HepG2 (cell line): ENCODE measurements around the gene RASL10A. TPM values are rescaled to one million over a fixed set of nuclear protein-coding genes. Genes with fewer than 3 reads are reported as not detected.

Experiments used
- IKZF1 ChIP-seq: fragments of 450-650 bp; IDR thresholded peaks from 2 replicates; pipeline ENCODE4 v1.7.1; 2016
- KAT8 ChIP-seq: IDR thresholded peaks from 2 replicates; pipeline ENCODE4 v1.6.1; 2016; ENCODE audit warnings: missing genetic modification reagents, missing compliant biosample characterization
- KMT2A ChIP-seq: sonication (generic); formaldehyde crosslinking; IDR thresholded peaks from 2 replicates; pipeline ENCODE4 v1.4.0; 2020; ENCODE audit warnings: missing genetic modification reagents
- MED1 ChIP-seq: sonication (generic); formaldehyde crosslinking; IDR thresholded peaks from 2 replicates; pipeline ENCODE4 v1.4.0; 2020; ENCODE audit warnings: missing genetic modification reagents
- NFE2L1 ChIP-seq: sonication (generic); formaldehyde crosslinking; IDR thresholded peaks from 2 replicates; pipeline ENCODE4 v1.4.0; 2020; ENCODE audit warnings: missing genetic modification reagents, mild to moderate bottlenecking, borderline replicate concordance
- NKX3-1 ChIP-seq: sonication (generic); formaldehyde crosslinking; IDR thresholded peaks from 2 replicates; pipeline ENCODE4 v1.5.0; 2020; ENCODE audit warnings: missing genetic modification reagents
- NR2F1 ChIP-seq, 2 experiments: fragments of 450-650 bp in 1 of 2; formaldehyde crosslinking in 1 of 2; IDR thresholded peaks; 2 replicates each; pipeline versions ENCODE4 v1.5.0 to v1.6.1; 2016 to 2020; ENCODE audit warnings: mild to moderate bottlenecking in 1 of 2, missing compliant biosample characterization in 1 of 2, missing genetic modification reagents in 1 of 2, moderate library complexity in 1 of 2
- PTBP1 ChIP-seq: fragments of 200-400 bp; formaldehyde crosslinking; IDR thresholded peaks from 2 replicates; pipeline ENCODE4 v1.6.1; 2018; ENCODE audit warnings: low read length, low read depth; ENCODE audit not compliant: poor library complexity, severe bottlenecking
- SMAD1 ChIP-seq: sonication (generic); formaldehyde crosslinking; IDR thresholded peaks from 2 replicates; pipeline ENCODE4 v1.4.0; 2020; ENCODE audit warnings: missing genetic modification reagents, low read depth, mild to moderate bottlenecking, borderline replicate concordance
- ZNF530 ChIP-seq: sonication (generic); formaldehyde crosslinking; IDR thresholded peaks from 2 replicates; pipeline ENCODE4 v1.5.0; 2020; ENCODE audit warnings: low read depth, mild to moderate bottlenecking, missing genetic modification reagents
- ZNF615 ChIP-seq: sonication (generic); formaldehyde crosslinking; IDR thresholded peaks from 2 replicates; pipeline ENCODE4 v1.5.0; 2020; ENCODE audit warnings: mild to moderate bottlenecking, missing genetic modification reagents, borderline replicate concordance
- ZNF619 ChIP-seq: sonication (generic); formaldehyde crosslinking; IDR thresholded peaks from 2 replicates; pipeline ENCODE4 v1.4.0; 2020; ENCODE audit warnings: mild to moderate bottlenecking, missing genetic modification reagents
- ZNF672 ChIP-seq: sonication (generic); formaldehyde crosslinking; IDR thresholded peaks from 2 replicates; pipeline ENCODE4 v1.8.1; 2022; ENCODE audit warnings: missing genetic modification reagents
- polyA plus RNA-seq, 8 experiments: library from polyadenylated mRNA; depleted of rRNA in 3 of 8; stranded (reverse) in 7 of 8; unstranded in 1 of 8; fragments of >200 nt; fragmentation: Illumina TruSeq in 4 of 8; extraction: Trizol in 4 of 8; gene quantifications; 2 replicates each; pipeline versions ENCODE4 v1.2.1 to v1.2.3, GENCODE V29; 2011 to 2016; ENCODE audit warnings: low read depth in 4 of 8, missing spikeins in 1 of 8, mixed read lengths in 1 of 8; ENCODE audit not compliant: insufficient read depth in 1 of 8
- total RNA-seq, 5 experiments: library from RNA; depleted of rRNA; stranded (reverse); fragments of >200 nt; fragmentation: Illumina TruSeq; extraction: Trizol; gene quantifications; 2 replicates each; pipeline ENCODE4 v1.2.3, GENCODE V29; 2016; ENCODE audit warnings: low read depth in 1 of 5
- TF ChIP-seq, protein P1 (sequence below): sonication (generic); formaldehyde crosslinking; IDR thresholded peaks from 2 replicates; pipeline ENCODE4 v1.4.0; 2020; ENCODE audit warnings: missing genetic modification reagents
- TF ChIP-seq, protein P2 (sequence below): IDR thresholded peaks from 2 replicates; pipeline ENCODE4 v1.6.1; 2016; ENCODE audit warnings: low read depth
- TF ChIP-seq, protein P3 (sequence below): sonication (generic); formaldehyde crosslinking; IDR thresholded peaks from 2 replicates; pipeline ENCODE4 v1.5.0; 2020; ENCODE audit warnings: mild to moderate bottlenecking, missing genetic modification reagents, borderline replicate concordance
- TF ChIP-seq, protein P4 (sequence below): sonication (generic); formaldehyde crosslinking; IDR thresholded peaks from 2 replicates; pipeline ENCODE4 v1.4.0; 2020; ENCODE audit warnings: missing genetic modification reagents

RASL10A gene
- total and polyA plus RNA-seq, 2 of the 13 experiments (the other 11 are each of a cell fraction or from before 2014, with no cell fraction given), result 0.05 to 0.22 TPM

DNA sequence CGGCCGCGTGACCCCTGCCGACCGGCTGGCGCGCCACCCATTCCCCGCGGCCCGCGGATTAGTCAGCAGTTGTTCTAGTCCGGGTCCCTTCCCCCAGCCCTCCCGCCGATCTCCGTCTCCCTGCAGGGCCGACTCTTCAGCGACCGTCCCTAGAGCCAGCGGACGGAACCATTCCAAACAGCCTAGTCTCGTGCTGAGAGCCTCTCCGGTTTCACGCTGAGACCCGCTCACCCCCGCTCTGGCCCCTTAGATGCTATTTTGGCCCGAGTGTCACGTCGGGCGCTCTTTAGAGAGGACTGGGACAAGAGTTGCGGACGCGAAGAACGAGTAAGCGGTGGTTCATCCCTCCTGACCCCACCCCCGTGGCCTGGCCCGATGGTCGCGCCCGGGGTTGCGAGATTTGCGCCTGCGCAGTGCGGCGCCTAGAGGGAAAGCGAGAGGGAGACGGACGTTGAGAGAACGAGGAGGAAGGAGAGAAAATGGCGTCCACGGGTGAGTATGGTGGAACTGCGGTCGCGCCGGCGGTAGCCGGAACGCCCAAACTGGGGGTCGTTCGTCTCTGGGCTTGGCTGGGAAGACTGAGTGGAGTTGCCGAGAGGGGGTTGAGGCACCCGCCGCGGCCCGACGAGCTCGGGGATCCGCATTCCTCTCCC, 47.5 kb downstream of the RASL10A start, which contains the start of the genes EWSR1 and RHBDD3 (continued):
- TF ChIP-seq, protein P1, sequence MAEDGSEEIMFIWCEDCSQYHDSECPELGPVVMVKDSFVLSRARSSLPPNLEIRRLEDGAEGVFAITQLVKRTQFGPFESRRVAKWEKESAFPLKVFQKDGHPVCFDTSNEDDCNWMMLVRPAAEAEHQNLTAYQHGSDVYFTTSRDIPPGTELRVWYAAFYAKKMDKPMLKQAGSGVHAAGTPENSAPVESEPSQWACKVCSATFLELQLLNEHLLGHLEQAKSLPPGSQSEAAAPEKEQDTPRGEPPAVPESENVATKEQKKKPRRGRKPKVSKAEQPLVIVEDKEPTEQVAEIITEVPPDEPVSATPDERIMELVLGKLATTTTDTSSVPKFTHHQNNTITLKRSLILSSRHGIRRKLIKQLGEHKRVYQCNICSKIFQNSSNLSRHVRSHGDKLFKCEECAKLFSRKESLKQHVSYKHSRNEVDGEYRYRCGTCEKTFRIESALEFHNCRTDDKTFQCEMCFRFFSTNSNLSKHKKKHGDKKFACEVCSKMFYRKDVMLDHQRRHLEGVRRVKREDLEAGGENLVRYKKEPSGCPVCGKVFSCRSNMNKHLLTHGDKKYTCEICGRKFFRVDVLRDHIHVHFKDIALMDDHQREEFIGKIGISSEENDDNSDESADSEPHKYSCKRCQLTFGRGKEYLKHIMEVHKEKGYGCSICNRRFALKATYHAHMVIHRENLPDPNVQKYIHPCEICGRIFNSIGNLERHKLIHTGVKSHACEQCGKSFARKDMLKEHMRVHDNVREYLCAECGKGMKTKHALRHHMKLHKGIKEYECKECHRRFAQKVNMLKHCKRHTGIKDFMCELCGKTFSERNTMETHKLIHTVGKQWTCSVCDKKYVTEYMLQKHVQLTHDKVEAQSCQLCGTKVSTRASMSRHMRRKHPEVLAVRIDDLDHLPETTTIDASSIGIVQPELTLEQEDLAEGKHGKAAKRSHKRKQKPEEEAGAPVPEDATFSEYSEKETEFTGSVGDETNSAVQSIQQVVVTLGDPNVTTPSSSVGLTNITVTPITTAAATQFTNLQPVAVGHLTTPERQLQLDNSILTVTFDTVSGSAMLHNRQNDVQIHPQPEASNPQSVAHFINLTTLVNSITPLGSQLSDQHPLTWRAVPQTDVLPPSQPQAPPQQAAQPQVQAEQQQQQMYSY (CRISPR knock-in tag), result no peak; the same call in 1 of the 2 replicates
- TF ChIP-seq, protein P2, sequence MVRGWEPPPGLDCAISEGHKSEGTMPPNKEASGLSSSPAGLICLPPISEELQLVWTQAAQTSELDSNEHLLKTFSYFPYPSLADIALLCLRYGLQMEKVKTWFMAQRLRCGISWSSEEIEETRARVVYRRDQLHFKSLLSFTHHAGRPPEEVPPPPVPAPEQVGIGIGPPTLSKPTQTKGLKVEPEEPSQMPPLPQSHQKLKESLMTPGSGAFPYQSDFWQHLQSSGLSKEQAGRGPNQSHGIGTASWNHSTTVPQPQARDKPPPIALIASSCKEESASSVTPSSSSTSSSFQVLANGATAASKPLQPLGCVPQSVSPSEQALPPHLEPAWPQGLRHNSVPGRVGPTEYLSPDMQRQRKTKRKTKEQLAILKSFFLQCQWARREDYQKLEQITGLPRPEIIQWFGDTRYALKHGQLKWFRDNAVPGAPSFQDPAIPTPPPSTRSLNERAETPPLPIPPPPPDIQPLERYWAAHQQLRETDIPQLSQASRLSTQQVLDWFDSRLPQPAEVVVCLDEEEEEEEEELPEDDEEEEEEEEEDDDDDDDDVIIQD (CRISPR knock-in tag), result no peak
- TF ChIP-seq, protein P3, sequence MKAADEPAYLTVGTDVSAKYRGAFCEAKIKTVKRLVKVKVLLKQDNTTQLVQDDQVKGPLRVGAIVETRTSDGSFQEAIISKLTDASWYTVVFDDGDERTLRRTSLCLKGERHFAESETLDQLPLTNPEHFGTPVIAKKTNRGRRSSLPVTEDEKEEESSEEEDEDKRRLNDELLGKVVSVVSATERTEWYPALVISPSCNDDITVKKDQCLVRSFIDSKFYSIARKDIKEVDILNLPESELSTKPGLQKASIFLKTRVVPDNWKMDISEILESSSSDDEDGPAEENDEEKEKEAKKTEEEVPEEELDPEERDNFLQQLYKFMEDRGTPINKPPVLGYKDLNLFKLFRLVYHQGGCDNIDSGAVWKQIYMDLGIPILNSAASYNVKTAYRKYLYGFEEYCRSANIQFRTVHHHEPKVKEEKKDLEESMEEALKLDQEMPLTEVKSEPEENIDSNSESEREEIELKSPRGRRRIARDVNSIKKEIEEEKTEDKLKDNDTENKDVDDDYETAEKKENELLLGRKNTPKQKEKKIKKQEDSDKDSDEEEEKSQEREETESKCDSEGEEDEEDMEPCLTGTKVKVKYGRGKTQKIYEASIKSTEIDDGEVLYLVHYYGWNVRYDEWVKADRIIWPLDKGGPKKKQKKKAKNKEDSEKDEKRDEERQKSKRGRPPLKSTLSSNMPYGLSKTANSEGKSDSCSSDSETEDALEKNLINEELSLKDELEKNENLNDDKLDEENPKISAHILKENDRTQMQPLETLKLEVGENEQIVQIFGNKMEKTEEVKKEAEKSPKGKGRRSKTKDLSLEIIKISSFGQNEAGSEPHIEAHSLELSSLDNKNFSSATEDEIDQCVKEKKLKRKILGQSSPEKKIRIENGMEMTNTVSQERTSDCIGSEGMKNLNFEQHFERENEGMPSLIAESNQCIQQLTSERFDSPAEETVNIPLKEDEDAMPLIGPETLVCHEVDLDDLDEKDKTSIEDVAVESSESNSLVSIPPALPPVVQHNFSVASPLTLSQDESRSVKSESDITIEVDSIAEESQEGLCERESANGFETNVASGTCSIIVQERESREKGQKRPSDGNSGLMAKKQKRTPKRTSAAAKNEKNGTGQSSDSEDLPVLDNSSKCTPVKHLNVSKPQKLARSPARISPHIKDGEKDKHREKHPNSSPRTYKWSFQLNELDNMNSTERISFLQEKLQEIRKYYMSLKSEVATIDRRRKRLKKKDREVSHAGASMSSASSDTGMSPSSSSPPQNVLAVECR (CRISPR knock-in tag), result peak; percentile 83; the same call in 1 of the 2 replicates
- TF ChIP-seq ZNF530 (CRISPR knock-in tag) (no peak), SMAD1 (CRISPR knock-in tag) (peak; percentile 73), PTBP1 (peak; percentile 25), NFE2L1 (CRISPR knock-in tag) (peak; percentile 84; the same call in 1 of the 2 replicates), ZNF672 (CRISPR knock-in tag) (0 out of 2 replicates have a peak, but pooled peaks have one; percentile 3), NR2F1 (CRISPR knock-in tag; IDR thresholded peaks at IDR 0.05) (peak in 1 of 2 experiments; percentile 72; a peak in 2 of 4 replicates), IKZF1 (no peak), ZNF619 (CRISPR knock-in tag) (no peak; the same call in 1 of the 2 replicates), KMT2A (CRISPR knock-in tag) (peak; percentile 76; the same call in 1 of the 2 replicates), MED1 (CRISPR knock-in tag) (peak; percentile 42), KAT8 (CRISPR knock-in tag) (peak; percentile 83), ZNF615 (0 out of 2 replicates have a peak, but pooled peaks have one; percentile 22), NKX3-1 (0 out of 2 replicates have a peak, but pooled peaks have one; percentile 19)
- TF ChIP-seq, protein P4, sequence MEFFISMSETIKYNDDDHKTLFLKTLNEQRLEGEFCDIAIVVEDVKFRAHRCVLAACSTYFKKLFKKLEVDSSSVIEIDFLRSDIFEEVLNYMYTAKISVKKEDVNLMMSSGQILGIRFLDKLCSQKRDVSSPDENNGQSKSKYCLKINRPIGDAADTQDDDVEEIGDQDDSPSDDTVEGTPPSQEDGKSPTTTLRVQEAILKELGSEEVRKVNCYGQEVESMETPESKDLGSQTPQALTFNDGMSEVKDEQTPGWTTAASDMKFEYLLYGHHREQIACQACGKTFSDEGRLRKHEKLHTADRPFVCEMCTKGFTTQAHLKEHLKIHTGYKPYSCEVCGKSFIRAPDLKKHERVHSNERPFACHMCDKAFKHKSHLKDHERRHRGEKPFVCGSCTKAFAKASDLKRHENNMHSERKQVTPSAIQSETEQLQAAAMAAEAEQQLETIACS (CRISPR knock-in tag), result 0 out of 2 replicates have a peak, but pooled peaks have one; percentile 30
